H1 (cell line): Measurements from ENCODE around the gene MYRIP.

Source experiments
- JUND ChIP-seq: IDR thresholded peaks from 2 replicates; pipeline ENCODE4 v1.6.1; 2011; ENCODE audit warnings: mild to moderate bottlenecking, improper control_type of control experiment, low read length
- PHF8 ChIP-seq: fragments of 200-600 bp; sonication (generic); conservative IDR thresholded peaks from 2 replicates; pipeline ENCODE4 v1.7.1; 2012; ENCODE audit warnings: low read depth, mild to moderate bottlenecking, inconsistent platforms, low read length, moderate library complexity
- POLR2A ChIP-seq, 2 experiments: IDR thresholded peaks; 1 replicate in 1 of 2; 2 replicates in 1 of 2; pipeline ENCODE4 v1.6.1; 2011; ENCODE audit warnings: low read depth in 2 of 2, low read length in 2 of 2, mild to moderate bottlenecking in 2 of 2; ENCODE audit errors: control extremely low read depth in 1 of 2
- RFX5 ChIP-seq: IDR thresholded peaks from 2 replicates; pipeline ENCODE4 v1.6.1; 2011; ENCODE audit warnings: low read depth, low read length, improper control_type of control experiment, borderline replicate concordance
- SP1 ChIP-seq: IDR thresholded peaks from 2 replicates; pipeline ENCODE4 v1.6.1; 2011; ENCODE audit warnings: low read depth, low read length
- TEAD4 ChIP-seq: IDR thresholded peaks from 2 replicates; pipeline ENCODE4 v1.6.1; 2012; ENCODE audit warnings: low read depth, low read length, inconsistent platforms, mixed read lengths
- ZNF274 ChIP-seq: IDR thresholded peaks from 2 replicates; pipeline ENCODE4 v1.7.0; 2012; ENCODE audit warnings: low read length, borderline replicate concordance; ENCODE audit errors: extremely low read depth
- TF ChIP-seq, protein P1 (sequence below), 3 experiments: IDR thresholded peaks; 1 replicate in 2 of 3; 2 replicates in 1 of 3; pipeline versions ENCODE4 v1.5.1 to v1.6.1; 2011; ENCODE audit warnings: low read length in 3 of 3, mild to moderate bottlenecking in 3 of 3, inconsistent platforms in 2 of 3, low read depth in 1 of 3, moderate library complexity in 1 of 3; ENCODE audit not compliant: insufficient read depth in 1 of 3; ENCODE audit errors: control extremely low read depth in 1 of 3

DNA sequence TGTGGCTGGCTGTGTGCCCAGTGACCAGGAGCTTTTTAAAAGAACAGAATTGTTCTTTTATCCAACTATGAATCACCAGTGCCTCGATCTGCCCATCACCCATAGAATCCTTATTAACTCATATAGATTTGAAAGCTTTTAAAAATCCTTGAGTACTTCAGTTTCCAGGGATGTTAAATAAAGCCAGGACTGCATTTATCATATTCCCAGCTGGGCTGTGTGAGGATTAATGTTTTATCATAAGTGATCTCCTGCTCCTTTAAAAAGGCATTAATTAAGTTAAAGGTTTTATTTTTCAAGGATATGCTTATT lies 234.0 kb downstream of the MYRIP start:
- TF ChIP-seq TEAD4 (no peak), POLR2A (IDR thresholded peaks at IDR 0.05; ENCODE audit: control extremely low read depth in 1 of 2, low read depth in 2 of 2, low read length in 2 of 2) (no peak), ZNF274 (no peak), PHF8 (no peak), JUND (no peak), SP1 (no peak), RFX5 (no peak)
- TF ChIP-seq, protein P1, sequence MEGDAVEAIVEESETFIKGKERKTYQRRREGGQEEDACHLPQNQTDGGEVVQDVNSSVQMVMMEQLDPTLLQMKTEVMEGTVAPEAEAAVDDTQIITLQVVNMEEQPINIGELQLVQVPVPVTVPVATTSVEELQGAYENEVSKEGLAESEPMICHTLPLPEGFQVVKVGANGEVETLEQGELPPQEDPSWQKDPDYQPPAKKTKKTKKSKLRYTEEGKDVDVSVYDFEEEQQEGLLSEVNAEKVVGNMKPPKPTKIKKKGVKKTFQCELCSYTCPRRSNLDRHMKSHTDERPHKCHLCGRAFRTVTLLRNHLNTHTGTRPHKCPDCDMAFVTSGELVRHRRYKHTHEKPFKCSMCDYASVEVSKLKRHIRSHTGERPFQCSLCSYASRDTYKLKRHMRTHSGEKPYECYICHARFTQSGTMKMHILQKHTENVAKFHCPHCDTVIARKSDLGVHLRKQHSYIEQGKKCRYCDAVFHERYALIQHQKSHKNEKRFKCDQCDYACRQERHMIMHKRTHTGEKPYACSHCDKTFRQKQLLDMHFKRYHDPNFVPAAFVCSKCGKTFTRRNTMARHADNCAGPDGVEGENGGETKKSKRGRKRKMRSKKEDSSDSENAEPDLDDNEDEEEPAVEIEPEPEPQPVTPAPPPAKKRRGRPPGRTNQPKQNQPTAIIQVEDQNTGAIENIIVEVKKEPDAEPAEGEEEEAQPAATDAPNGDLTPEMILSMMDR (IDR thresholded peaks at IDR 0.05; ENCODE audit: control extremely low read depth in 1 of 3, insufficient read depth in 1 of 3, low read depth in 1 of 3, low read length in 3 of 3): no peak
